ENCODE data around the gene PDLIM4.

DNA sequence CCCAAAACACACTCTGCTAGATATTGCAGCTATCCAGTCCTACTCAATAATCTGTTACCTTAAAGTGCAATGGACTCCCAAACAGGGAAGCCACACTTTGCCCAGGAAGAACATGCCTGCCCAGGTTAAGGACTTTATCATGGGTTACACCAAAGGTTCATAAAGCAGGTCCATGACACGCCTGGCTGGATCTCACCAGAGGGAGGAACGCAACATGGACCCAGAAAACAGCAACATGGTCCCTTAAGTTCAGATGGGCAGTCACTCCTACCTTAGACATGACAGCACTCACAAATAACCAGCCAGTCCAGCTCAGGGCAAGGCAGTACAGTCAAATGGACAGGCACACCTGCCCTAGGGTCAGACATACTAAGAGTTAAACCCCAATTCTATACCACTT lies 33.6 kb upstream of the PDLIM4 start:
- no peak for TF ChIP-seq EZH2 (IDR thresholded peaks at IDR 0.05; ENCODE audit: low read depth)
- TF ChIP-seq, protein P1, sequence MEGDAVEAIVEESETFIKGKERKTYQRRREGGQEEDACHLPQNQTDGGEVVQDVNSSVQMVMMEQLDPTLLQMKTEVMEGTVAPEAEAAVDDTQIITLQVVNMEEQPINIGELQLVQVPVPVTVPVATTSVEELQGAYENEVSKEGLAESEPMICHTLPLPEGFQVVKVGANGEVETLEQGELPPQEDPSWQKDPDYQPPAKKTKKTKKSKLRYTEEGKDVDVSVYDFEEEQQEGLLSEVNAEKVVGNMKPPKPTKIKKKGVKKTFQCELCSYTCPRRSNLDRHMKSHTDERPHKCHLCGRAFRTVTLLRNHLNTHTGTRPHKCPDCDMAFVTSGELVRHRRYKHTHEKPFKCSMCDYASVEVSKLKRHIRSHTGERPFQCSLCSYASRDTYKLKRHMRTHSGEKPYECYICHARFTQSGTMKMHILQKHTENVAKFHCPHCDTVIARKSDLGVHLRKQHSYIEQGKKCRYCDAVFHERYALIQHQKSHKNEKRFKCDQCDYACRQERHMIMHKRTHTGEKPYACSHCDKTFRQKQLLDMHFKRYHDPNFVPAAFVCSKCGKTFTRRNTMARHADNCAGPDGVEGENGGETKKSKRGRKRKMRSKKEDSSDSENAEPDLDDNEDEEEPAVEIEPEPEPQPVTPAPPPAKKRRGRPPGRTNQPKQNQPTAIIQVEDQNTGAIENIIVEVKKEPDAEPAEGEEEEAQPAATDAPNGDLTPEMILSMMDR (conservative IDR thresholded peaks at IDR 0.05): no peak
